NB4 (cell line): ENCODE results near the gene CATSPER3.

Experiments used
- DNase-seq: peaks from one replicate; pipeline ENCODE4 v3.0.0; 2010; ENCODE audit warnings: low read depth
- H3K4me3 ChIP-seq: one replicate; pipeline ENCODE4 v1.5.1; 2011; ENCODE audit warnings: mild to moderate bottlenecking, low read depth, low read length, moderate library complexity
- CTCF ChIP-seq: IDR thresholded peaks from one replicate; pipeline ENCODE4 v1.5.1; 2012; ENCODE audit warnings: low read depth, low read length
- MAX ChIP-seq: IDR thresholded peaks from 2 replicates; pipeline ENCODE4 v1.6.1; 2011; ENCODE audit warnings: low read depth, low read length
- MYC ChIP-seq: IDR thresholded peaks from 2 replicates; pipeline ENCODE4 v1.6.1; 2011; ENCODE audit warnings: low read depth, low read length
- POLR2A ChIP-seq: IDR thresholded peaks from 2 replicates; pipeline ENCODE4 v1.6.1; 2011; ENCODE audit warnings: mild to moderate bottlenecking; ENCODE audit not compliant: insufficient read length; ENCODE audit errors: extremely low read depth

Gene CATSPER3

GRCh38 chr5:135008556-135008955 lies 40.8 kb downstream of the CATSPER3 start:
- TF ChIP-seq MYC (no peak), POLR2A (no peak), CTCF (no peak), MAX (no peak)
- no peak for DNase-seq
- no peak overlapping the region for H3K4me3 ChIP-seq

GRCh38 chr5:135008981-135009735 lies 41.5 kb downstream of the CATSPER3 start:
- no peak for TF ChIP-seq POLR2A
- TF ChIP-seq MYC: no peak
- TF ChIP-seq MAX: no peak
- TF ChIP-seq CTCF: no peak
- no peak overlapping the region for H3K4me3 ChIP-seq
- no peak for DNase-seq

GRCh38 chr5:135009736-135010501 lies 42.2 kb downstream of the CATSPER3 start:
- H3K4me3 ChIP-seq: no peak overlapping the region
- TF ChIP-seq CTCF: no peak
- TF ChIP-seq MAX: no peak
- no peak for TF ChIP-seq POLR2A
- no peak for DNase-seq

GRCh38 chr5:135010502-135011354 lies 43.0 kb downstream of the CATSPER3 start:
- peak; percentile 16 for DNase-seq
- no peak overlapping the region for H3K4me3 ChIP-seq
- no peak for TF ChIP-seq MYC
- TF ChIP-seq CTCF: peak; percentile 22
- TF ChIP-seq POLR2A: no peak
- TF ChIP-seq MAX: no peak

- TF ChIP-seq MYC: no peak
- no peak for TF ChIP-seq POLR2A
- TF ChIP-seq CTCF: no peak
- no peak for TF ChIP-seq MAX
- no peak for DNase-seq
- no peak overlapping the region for H3K4me3 ChIP-seq
These were observed 43.8 kb downstream of the CATSPER3 start for GRCh38 chr5:135011355-135012032.
